Neural progenitor cell (in vitro differentiated cells): Measurements from ENCODE around the gene ENPP7. TPM values are rescaled to one million over a fixed set of nuclear protein-coding genes. Genes with fewer than 3 reads are reported as not detected.
A peak's percentile ranks its signal among the peaks of the same experiment; 100 is the strongest.
"Not testable (repeated sequence)": the region's sequence is repeated elsewhere in the genome, so short reads cannot be mapped to it uniquely, and the experiment has no call there.

Experiments
- DNase-seq: peaks from one replicate; pipeline ENCODE4 v3.0.0-alpha.2; 2016; ENCODE audit warnings: low spot score
- H2AFZ ChIP-seq: fragments of 200-600 bp; sonication (generic); replicated peaks from 2 replicates; pipeline ENCODE4 v1.6.1; 2016; ENCODE audit warnings: antibody characterized with exemption
- H3F3A ChIP-seq: fragments of 200-600 bp; sonication (generic); 2 replicates; pipeline ENCODE4 v1.6.1; 2016; ENCODE audit warnings: antibody characterized with exemption, low read depth
- H3K27ac ChIP-seq: fragments of 200-600 bp; sonication (generic); 2 replicates; pipeline ENCODE4 v1.5.1; 2016; ENCODE audit warnings: mild to moderate bottlenecking
- H3K27me3 ChIP-seq: fragments of 200-600 bp; sonication (generic); 2 replicates; pipeline ENCODE4 v1.6.1; 2016; ENCODE audit warnings: mild to moderate bottlenecking, moderate library complexity
- H3K36me3 ChIP-seq: fragments of 200-600 bp; sonication (generic); 2 replicates; pipeline ENCODE4 v1.5.1; 2016
- H3K4me1 ChIP-seq: fragments of 200-600 bp; sonication (generic); 2 replicates; pipeline ENCODE4 v1.6.1; 2016; ENCODE audit warnings: mixed run types
- H3K4me2 ChIP-seq: fragments of 200-600 bp; sonication (generic); 2 replicates; pipeline ENCODE4 v1.6.1; 2016
- H3K4me3 ChIP-seq: fragments of 200-600 bp; sonication (generic); 2 replicates; pipeline ENCODE4 v1.5.1; 2016
- H3K79me2 ChIP-seq: fragments of 200-600 bp; sonication (generic); 2 replicates; pipeline ENCODE4 v1.6.1; 2016; ENCODE audit warnings: low read depth
- H3K9ac ChIP-seq: fragments of 200-600 bp; sonication (generic); 2 replicates; pipeline ENCODE4 v1.6.1; 2016
- H3K9me3 ChIP-seq: fragments of 200-600 bp; sonication (generic); 2 replicates; pipeline ENCODE4 v1.5.1; 2016; ENCODE audit warnings: low read depth
- H4K20me1 ChIP-seq: fragments of 200-600 bp; sonication (generic); 2 replicates; pipeline ENCODE4 v1.6.1; 2016; ENCODE audit warnings: low read depth
- H3K27ac Mint-ChIP-seq: 3 replicates; pipeline ENCODE4 v1.8.0; 2021; ENCODE audit warnings: mixed read lengths
- H3K27me3 Mint-ChIP-seq: 2 replicates; pipeline ENCODE4 v1.8.0; 2022; ENCODE audit warnings: low read depth, mild to moderate bottlenecking, inconsistent platforms, moderate library complexity, mixed read lengths; ENCODE audit not compliant: insufficient read depth
- H3K36me3 Mint-ChIP-seq: 3 replicates; pipeline ENCODE4 v1.8.0; 2021; ENCODE audit warnings: mixed read lengths
- H3K4me1 Mint-ChIP-seq: 3 replicates; pipeline ENCODE4 v1.8.0; 2021; ENCODE audit warnings: mixed read lengths
- H3K4me3 Mint-ChIP-seq: 3 replicates; pipeline ENCODE4 v1.8.0; 2021; ENCODE audit warnings: mild to moderate bottlenecking, moderate library complexity, mixed read lengths
- H3K9me3 Mint-ChIP-seq: 3 replicates; pipeline ENCODE4 v1.8.0; 2020; ENCODE audit warnings: mixed read lengths
- CTCF ChIP-seq: fragments of 200-600 bp; sonication (generic); IDR thresholded peaks from 2 replicates; pipeline ENCODE4 v1.5.1; 2017; ENCODE audit warnings: antibody characterized with exemption, mild to moderate bottlenecking
- EZH2 ChIP-seq: fragments of 200-600 bp; sonication (generic); IDR thresholded peaks from 2 replicates; pipeline ENCODE4 v1.6.1; 2017; ENCODE audit warnings: antibody characterized with exemption, mild to moderate bottlenecking, moderate library complexity
- EZH2phosphoT487 ChIP-seq: fragments of 200-600 bp; sonication (generic); IDR thresholded peaks from 2 replicates; pipeline ENCODE4 v1.6.1; 2017; ENCODE audit warnings: antibody characterized with exemption
- total RNA-seq: library from RNA; depleted of rRNA; stranded (reverse); fragments of >200 nt; gene quantifications from 2 replicates; pipeline ENCODE4 v1.2.3, GENCODE V29; 2015; ENCODE audit warnings: low replicate concordance

The ENPP7 gene
- total RNA-seq, 1 donor from 2014 or later: not detected

GRCh38 chr17:79769570-79770506 lies 39.1 kb downstream of the ENPP7 start:
- no peaks in the 10 kb centered on the region for H4K20me1 ChIP-seq
- no peak overlapping the region for H3K4me2 ChIP-seq
- Mint-ChIP-seq H3K4me1 (peaks cover 10% of the 10 kb centered on the region), H3K9me3 (no peaks in the 10 kb centered on the region), H3K27me3 (peaks cover 5% of the 10 kb centered on the region), H3K36me3 (peaks cover 3% of the 10 kb centered on the region), H3K27ac (peak overlapping the region; percentile 44), H3K4me3 (no peak overlapping the region)
- H3K9ac ChIP-seq: no peak overlapping the region
- DNase-seq: no peak
- H3K27me3 ChIP-seq: no peaks in the 10 kb centered on the region
- H3K27ac ChIP-seq: no peak overlapping the region
- no peaks in the 10 kb centered on the region for H3K36me3 ChIP-seq
- H3K4me1 ChIP-seq: no peaks in the 10 kb centered on the region
- H3K4me3 ChIP-seq: no peak overlapping the region
- H3K79me2 ChIP-seq: no peaks in the 10 kb centered on the region
- no peak overlapping the region for H2AFZ ChIP-seq
- no peaks in the 10 kb centered on the region for H3K9me3 ChIP-seq
- H3F3A ChIP-seq: no peaks in the 10 kb centered on the region
- TF ChIP-seq CTCF (no peak), EZH2 (no peak), EZH2phosphoT487 (no peak)

- H3K4me1 ChIP-seq: peaks cover 13% of the 10 kb centered on the region
Observed at GRCh38 chr17:79771276-79771675, 40.5 kb downstream of the ENPP7 start.

GRCh38 chr17:79772726-79773125 lies 42.0 kb downstream of the ENPP7 start:
- H3K27me3 Mint-ChIP-seq, H3K36me3 ChIP-seq, DNase-seq, H3K4me2 ChIP-seq, H3K36me3 Mint-ChIP-seq, H3K79me2 ChIP-seq, H3K27ac Mint-ChIP-seq, H3K9me3 Mint-ChIP-seq, H3K9ac ChIP-seq, H3K27ac ChIP-seq, H4K20me1 ChIP-seq, H2AFZ ChIP-seq, H3K9me3 ChIP-seq, H3K4me3 ChIP-seq, H3K27me3 ChIP-seq: not testable (repeated sequence)
- Histone ChIP-seq H3F3A (peaks cover 20% of the 10 kb centered on the region), H3K4me1 (peaks cover 24% of the 10 kb centered on the region)
- Mint-ChIP-seq H3K4me3 (peak overlapping the region; percentile 22), H3K4me1 (peaks cover 32% of the 10 kb centered on the region)

More at GRCh38 chr17:79771276-79771675, 40.5 kb downstream of the ENPP7 start:
- H3K36me3 Mint-ChIP-seq: peaks cover 3% of the 10 kb centered on the region
- H3K36me3 ChIP-seq: no peaks in the 10 kb centered on the region
- H3K27ac Mint-ChIP-seq: no peak overlapping the region
- H3K27me3 Mint-ChIP-seq: peaks cover 6% of the 10 kb centered on the region
- H3K27me3 ChIP-seq: peaks cover 2% of the 10 kb centered on the region
- H3K4me2 ChIP-seq: no peak overlapping the region
- H3K27ac ChIP-seq: no peak overlapping the region
- peaks cover 3% of the 10 kb centered on the region for H3K79me2 ChIP-seq
- H2AFZ ChIP-seq: no peak overlapping the region
- DNase-seq: no peak
- H4K20me1 ChIP-seq: no peaks in the 10 kb centered on the region
- TF ChIP-seq EZH2phosphoT487: no peak
- no peak for TF ChIP-seq EZH2
- TF ChIP-seq CTCF: no peak
- H3K4me3 Mint-ChIP-seq: no peak overlapping the region
- H3K4me3 ChIP-seq: no peak overlapping the region
- H3F3A ChIP-seq: peaks cover 7% of the 10 kb centered on the region
- H3K9ac ChIP-seq: no peak overlapping the region
- no peaks in the 10 kb centered on the region for H3K9me3 ChIP-seq
- H3K4me1 Mint-ChIP-seq: peaks cover 24% of the 10 kb centered on the region
- H3K9me3 Mint-ChIP-seq: no peaks in the 10 kb centered on the region

- Histone ChIP-seq H3K4me2 (no peak overlapping the region), H3K9ac (no peak overlapping the region), H3K36me3 (no peaks in the 10 kb centered on the region), H3K79me2 (peaks cover 18% of the 10 kb centered on the region), H3F3A (peaks cover 20% of the 10 kb centered on the region), H3K4me1 (peaks cover 28% of the 10 kb centered on the region), H3K27ac (no peak overlapping the region), H4K20me1 (peaks cover 10% of the 10 kb centered on the region), H3K27me3 (peaks cover 2% of the 10 kb centered on the region), H2AFZ (no peak overlapping the region), H3K4me3 (no peak overlapping the region), H3K9me3 (no peaks in the 10 kb centered on the region)
- H3K27ac Mint-ChIP-seq: no peak overlapping the region
- DNase-seq: no peak
- TF ChIP-seq CTCF (no peak), EZH2phosphoT487 (no peak), EZH2 (no peak)
- peaks cover 40% of the 10 kb centered on the region for H3K4me1 Mint-ChIP-seq
- H3K9me3 Mint-ChIP-seq: no peaks in the 10 kb centered on the region
- H3K27me3 Mint-ChIP-seq: peaks cover 6% of the 10 kb centered on the region
- H3K36me3 Mint-ChIP-seq: no peaks in the 10 kb centered on the region
- H3K4me3 Mint-ChIP-seq: no peak overlapping the region
Observed at GRCh38 chr17:79774561-79774975, 43.8 kb downstream of the ENPP7 start.
